HUDEP-2 (cell line): Measurements from ENCODE around the gene COL4A4.
"Not testable (repeated sequence)": the region's sequence is repeated elsewhere in the genome, so short reads cannot be mapped to it uniquely, and the experiment has no call there.

Experiments
- DNase-seq, 76 experiments: peaks; one replicate each; lab custom pipeline; 2025; ENCODE audit not compliant: unreplicated experiment in 76 of 76; lab: John Stamatoyannopoulos, UW

COL4A4 gene

GRCh38 chr2:227163998-227164762 lies at the start of gene COL4A4, which contains the start of gene COL4A3:
Gene COL4A4, minus strand, starts transcription at chr2:227164205. Its CDS starts 16,722 bp downstream, at chr2:227147483.
Gene COL4A3, plus strand, starts transcription at chr2:227164624. Its CDS starts 103 bp downstream, at chr2:227164727.
- DNase-seq: peak in 16 of 76 experiments; percentile 1 to 36 (median 21)

GRCh38 chr2:227207573-227207972 lies 43.6 kb upstream of the COL4A4 start:
- no peak for DNase-seq

DNA sequence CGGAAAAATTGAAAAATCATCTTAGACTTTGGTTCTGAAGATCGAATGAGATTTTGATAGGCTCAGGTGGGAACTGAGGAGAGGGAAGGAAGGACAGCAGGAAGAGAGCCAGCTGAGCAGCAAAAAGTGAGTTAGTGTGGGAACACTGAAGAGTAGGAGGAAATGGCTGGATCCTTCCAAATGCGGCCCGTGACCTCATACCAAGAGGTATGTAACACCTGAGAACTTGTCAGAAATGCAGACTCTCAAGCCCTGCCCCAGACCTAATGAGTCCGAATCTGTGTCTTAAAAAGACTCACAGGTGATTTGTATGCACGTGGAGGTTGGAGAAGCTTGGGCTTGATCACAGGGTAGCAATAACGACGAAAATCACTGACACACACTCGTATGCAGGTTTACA lies 42.4 kb upstream of the COL4A4 start:
- DNase-seq: no peak

DNA sequence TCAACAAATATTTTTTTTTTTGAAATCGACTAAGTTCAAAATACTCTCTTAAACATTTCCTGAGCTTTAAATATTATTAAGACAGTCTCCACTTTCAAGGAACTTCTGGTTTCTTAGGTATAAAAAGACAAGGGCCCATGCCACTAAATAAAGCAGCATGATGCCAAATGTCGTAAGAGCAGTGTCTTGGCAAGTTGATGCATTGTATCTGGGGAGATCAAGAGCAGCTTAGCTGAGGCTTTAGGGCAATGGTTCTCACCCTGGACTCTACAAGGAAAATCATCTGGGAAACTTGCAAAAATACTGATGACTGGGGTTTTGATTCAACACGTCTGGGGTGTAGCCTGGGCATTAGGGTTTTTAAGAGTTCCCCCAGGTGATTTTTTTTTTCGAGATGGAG lies 41.7 kb upstream of the COL4A4 start:
- DNase-seq: no peak

- DNase-seq: no peak
These were observed 40.4 kb upstream of the COL4A4 start for GRCh38 chr2:227204452-227204851.

DNA sequence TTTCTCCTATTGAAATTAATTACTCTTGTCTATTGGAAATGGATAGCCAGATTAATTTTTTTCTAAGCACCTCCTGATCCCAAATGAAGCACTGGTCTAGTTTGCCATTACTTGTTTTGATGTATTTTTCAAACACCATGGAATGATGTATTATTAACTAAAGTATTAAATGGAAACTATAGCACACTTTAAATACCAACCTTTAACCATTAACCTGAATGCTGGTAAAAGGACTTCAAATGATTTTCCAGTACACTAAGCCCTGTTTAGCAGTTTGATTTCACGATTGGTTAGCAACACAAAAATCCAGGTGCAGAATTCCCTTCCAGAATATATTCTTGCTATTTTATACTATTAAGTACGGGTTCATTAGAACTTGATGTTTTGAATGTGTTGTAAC lies 37.8 kb upstream of the COL4A4 start:
- no peak for DNase-seq

DNA sequence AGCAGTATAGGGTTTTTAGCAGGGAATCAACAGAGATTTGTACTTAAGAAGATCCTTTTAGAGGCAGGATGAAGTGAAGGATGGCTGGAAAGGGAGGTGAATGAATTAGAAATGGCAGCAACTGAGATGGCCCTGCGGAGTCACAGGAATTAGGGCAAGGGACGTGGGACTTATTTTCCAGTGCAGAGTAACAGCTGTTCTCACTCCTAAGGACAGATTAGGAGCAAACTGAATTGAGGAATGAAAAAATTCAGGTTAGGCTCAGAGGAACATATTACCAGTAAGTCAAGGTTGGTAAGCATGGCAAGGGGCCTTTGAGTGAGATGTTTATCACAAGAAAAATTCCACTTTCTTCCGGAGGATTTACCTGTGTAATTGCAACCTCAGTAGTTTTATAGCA lies 34.9 kb upstream of the COL4A4 start:
- no peak for DNase-seq

DNA sequence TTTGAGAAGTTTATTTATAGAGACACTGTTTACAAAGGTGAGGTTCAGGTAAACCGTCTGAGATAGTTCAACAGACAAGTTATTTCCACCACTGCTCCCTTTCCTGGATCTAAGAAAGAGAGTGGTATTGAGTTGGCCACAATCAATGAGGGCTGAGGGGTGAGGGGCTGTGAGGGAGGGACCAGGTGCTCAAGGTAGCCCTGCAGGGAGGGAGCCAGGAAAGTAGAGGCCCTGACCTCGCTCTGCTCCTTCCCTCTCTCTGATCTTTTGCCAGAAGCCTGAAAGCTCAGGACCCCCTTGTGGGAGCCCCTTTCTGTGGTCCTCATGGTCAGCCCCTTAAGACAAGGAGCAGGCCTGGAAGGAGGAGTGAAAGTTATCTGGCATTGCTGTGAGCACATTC lies 30.2 kb upstream of the COL4A4 start:
- no peak for DNase-seq

DNA sequence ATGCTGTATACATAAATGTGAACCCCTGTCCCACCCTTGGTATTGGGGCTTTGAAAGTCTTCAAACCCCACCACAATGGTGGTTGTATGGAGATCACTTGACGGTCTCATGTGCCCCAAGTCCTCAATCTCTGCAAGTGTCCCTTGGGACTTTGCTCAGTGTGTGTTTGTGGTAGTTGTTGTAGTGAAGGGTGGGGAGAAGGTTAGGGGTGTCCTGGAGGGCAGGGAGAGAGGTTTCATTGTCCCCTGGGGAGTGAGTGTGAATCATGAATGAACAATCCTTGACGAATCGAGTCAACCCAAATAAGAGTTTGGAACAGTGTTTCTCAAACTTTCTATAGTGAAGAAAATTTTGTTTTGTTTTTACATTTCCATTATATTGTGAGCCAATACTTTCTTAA lies 28.5 kb upstream of the COL4A4 start:
- no peak for DNase-seq

GRCh38 chr2:227191367-227191766 lies 27.4 kb upstream of the COL4A4 start:
- no peak for DNase-seq

- DNase-seq: no peak
These were observed 24.3 kb upstream of the COL4A4 start for GRCh38 chr2:227188292-227188691.

DNA sequence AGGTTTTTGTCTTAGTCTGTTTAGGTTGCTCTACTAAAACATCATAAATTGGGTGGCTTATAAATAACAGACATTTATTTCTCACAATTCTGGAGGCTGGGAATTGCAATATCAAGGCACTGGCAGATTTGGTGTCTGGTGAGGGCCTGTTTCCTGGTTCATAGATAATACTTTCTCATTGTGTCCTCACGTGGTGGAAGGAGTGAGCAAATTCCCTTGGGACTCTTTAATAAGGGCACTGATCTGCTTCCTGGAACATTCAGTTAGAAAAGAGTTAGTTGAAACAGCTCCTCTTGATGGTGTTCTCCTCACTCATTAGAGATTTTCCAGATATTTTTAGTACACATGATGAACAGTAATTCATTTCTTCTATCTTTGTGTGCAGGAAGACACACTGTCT lies 22.7 kb upstream of the COL4A4 start:
- DNase-seq: no peak

- DNase-seq: no peak
These were observed 21.7 kb upstream of the COL4A4 start for GRCh38 chr2:227185615-227186232.

GRCh38 chr2:227183657-227184367 lies 19.8 kb upstream of the COL4A4 start:
- DNase-seq: no peak

GRCh38 chr2:227182765-227183164 lies 18.8 kb upstream of the COL4A4 start:
- no peak for DNase-seq

- no peak for DNase-seq
These were observed 16.8 kb upstream of the COL4A4 start for GRCh38 chr2:227180770-227181169.

- no peak for DNase-seq
These were observed 16.1 kb upstream of the COL4A4 start for GRCh38 chr2:227179988-227180685.

DNA sequence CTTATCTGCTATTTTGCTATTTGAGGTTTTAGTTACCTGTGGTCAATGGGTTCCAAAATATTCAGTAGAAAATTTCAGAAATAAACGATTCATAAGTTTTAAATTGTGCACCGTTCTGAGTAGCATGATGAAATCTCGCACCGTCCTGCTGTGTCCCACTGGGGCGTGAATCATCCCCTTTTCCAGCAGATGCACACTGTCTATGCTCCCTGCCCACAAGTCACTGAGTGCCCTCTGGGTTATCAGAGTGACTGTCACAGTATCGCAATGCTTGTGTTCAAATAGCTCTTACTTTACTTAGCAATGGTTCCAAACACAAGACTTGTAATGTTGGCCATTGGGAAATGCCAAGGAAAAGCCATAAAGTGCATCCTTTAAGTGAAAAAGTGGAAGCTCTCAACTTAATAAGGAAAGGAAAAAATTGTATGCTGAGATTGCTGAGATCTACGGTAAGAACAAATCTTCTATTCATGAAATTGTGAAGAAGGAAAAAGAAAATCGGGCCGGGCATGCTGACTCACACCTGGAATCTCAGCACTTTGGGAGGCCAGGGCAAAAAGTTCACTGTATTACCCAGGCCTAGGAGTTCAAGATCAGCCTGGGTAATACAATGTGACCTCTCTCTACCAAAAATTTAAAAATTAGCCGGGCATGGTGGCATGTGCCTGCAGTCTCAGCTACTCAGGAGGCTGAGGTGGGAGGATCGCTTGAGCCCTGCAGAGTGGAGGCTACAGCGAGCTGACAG lies 13.8 kb upstream of the COL4A4 start:
- no peak for DNase-seq

- not testable (repeated sequence) for DNase-seq
These were observed 7.8 kb upstream of the COL4A4 start for GRCh38 chr2:227171779-227172178.

- no peak for DNase-seq
These were observed 822 bp upstream of the COL4A4 start for GRCh38 chr2:227164763-227165291.
